ENCODE data around the gene MRPS35. TPM values are rescaled to one million over a fixed set of nuclear protein-coding genes. Genes with fewer than 3 reads are reported as not detected.
A peak's percentile ranks its signal among the peaks of the same experiment; 100 is the strongest.

MRPS35 gene
- polyA plus RNA-seq (ENCODE audit: insufficient read length): 79.3 TPM
- long read RNA-seq, donor 1, transcript MRPS35-201 (8 exons, 1,888 nt): major isoform, 42 of 43 reads
- long read RNA-seq, donor 1, partial matches to known transcripts: 0 of 43 reads
- long read RNA-seq, donor 1, other reads (novel, unspliced or antisense): 0 of 43 reads
- long read RNA-seq, donor 2, transcript MRPS35-201 (8 exons, 1,888 nt): major isoform, 37 of 39 reads
- long read RNA-seq, donor 2, partial matches to known transcripts: 0 of 39 reads
- long read RNA-seq, donor 2, other reads (novel, unspliced or antisense): 0 of 39 reads
- long read RNA-seq, donor 3, transcript MRPS35-201 (8 exons, 1,888 nt): major isoform, 29 of 29 reads
- long read RNA-seq, donor 3, partial matches to known transcripts: 0 of 29 reads
- long read RNA-seq, donor 3, other reads (novel, unspliced or antisense): 0 of 29 reads
- long read RNA-seq, donor 4, partial matches to known transcripts: 0 of 2 reads
- long read RNA-seq, donor 4, other reads (novel, unspliced or antisense): 0 of 2 reads
- long read RNA-seq, donor 5, transcript MRPS35-201 (8 exons, 1,888 nt): major isoform, 73 of 79 reads
- long read RNA-seq, donor 5, partial matches to known transcripts: 5 of 79 reads
- long read RNA-seq, donor 5, other reads (novel, unspliced or antisense): 0 of 79 reads
- long read RNA-seq, donor 6, transcript MRPS35-201 (8 exons, 1,888 nt): major isoform, 39 of 47 reads
- long read RNA-seq, donor 6, partial matches to known transcripts: 7 of 47 reads
- long read RNA-seq, donor 6, other reads (novel, unspliced or antisense): 0 of 47 reads
- long read RNA-seq, donor 7, transcript MRPS35-201 (8 exons, 1,888 nt): major isoform, 65 of 71 reads
- long read RNA-seq, donor 7, partial matches to known transcripts: 6 of 71 reads
- long read RNA-seq, donor 7, other reads (novel, unspliced or antisense): 0 of 71 reads
- long read RNA-seq, donor 8, transcript MRPS35-201 (8 exons, 1,888 nt): major isoform, 23 of 23 reads
- long read RNA-seq, donor 8, partial matches to known transcripts: 0 of 23 reads
- long read RNA-seq, donor 8, other reads (novel, unspliced or antisense): 0 of 23 reads

DNA sequence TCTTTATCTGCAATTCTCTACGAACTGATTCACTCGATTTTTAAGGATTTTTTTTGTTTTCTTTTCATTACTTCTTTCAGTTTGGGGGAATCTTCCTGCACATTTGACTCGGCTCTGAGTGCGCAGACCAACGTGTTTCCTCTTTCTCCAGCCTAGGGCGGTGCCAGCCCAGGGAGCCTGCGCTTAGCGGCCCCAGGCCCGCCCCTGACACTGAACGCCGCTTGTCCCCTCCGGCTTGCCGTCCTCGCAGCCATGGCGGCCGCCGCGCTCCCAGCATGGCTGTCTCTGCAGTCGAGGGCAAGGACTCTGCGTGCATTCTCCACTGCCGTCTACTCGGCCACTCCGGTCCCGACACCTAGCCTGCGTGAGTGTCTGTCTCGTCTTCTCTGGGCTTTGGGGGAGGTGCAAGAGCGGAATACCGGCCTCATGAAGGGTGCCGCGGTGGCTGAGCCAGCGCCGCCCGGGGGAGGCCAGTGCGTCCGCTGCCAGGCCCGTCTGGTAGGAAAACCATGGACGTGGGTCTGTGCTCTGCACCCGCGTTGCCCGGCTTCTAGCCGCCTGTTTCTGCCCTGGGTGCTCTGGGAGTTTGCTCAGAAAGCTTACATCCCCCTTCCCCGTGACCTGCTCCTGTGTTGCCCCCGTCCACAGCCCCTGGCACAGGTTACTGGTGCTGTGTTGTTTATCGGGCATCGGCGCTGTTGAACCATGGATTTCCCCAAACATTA lies at the start of gene MRPS35:
Gene MRPS35 (plus strand): TSS at position 241 of the 725 bp plus-strand sequence. CDS start 12 bp downstream, at position 253.
- peak; percentile 89 for DNase-seq

GRCh38 chr12:27665704-27666103 lies 44.9 kb upstream of the MRPS35 start:
- no peak for DNase-seq

DNA sequence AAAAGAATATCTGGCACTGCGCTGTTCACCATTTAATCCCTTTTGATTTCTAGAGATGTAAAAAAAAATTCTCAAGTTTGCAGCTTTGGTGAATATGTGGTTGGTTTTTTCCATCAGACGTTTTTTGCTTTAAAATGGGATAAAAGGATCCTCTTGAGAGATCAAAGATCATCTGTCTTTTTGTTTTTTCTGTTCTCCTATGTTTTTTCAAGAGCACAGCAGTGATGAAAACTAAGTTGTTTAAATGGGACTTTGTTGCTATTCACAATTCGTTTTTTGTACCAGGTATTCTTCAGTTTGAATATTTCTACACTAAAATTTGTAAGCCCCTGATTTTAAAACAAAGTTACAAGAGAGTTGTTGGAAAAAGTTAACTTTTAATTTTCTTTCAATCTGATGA lies 44.1 kb upstream of the MRPS35 start:
- no peak for DNase-seq

DNA sequence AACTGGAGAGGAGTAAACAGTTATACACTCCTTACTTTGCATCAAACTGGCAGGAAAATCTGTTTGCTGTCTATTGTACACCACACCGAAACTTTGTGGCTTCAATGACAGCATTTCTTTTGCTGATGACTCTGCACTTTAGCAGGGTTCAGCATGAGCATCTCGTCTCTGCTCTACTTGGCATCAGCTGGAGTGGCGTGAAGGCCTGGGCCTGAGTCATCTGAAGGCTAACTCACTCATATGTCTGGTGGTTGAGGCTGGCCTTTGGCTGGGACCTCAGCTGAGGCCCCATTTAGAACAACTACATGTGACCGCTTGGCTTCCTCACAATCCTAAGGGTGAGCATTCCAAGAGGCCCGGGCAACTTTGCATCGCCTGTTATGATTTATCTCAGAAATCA lies 43.1 kb upstream of the MRPS35 start:
- no peak for DNase-seq

- DNase-seq: peak; percentile 24
Observed at GRCh38 chr12:27672051-27672450, 38.6 kb upstream of the MRPS35 start.

- DNase-seq: no peak
Observed at GRCh38 chr12:27672643-27673042, 38.0 kb upstream of the MRPS35 start.

- DNase-seq: no peak
Observed at GRCh38 chr12:27673101-27673718, 37.4 kb upstream of the MRPS35 start.

GRCh38 chr12:27674989-27675388 lies 35.6 kb upstream of the MRPS35 start:
- no peak for DNase-seq

GRCh38 chr12:27680619-27681018 lies 30.0 kb upstream of the MRPS35 start:
- no peak for DNase-seq

- no peak for DNase-seq
Observed at GRCh38 chr12:27682534-27682933, 28.1 kb upstream of the MRPS35 start.

DNA sequence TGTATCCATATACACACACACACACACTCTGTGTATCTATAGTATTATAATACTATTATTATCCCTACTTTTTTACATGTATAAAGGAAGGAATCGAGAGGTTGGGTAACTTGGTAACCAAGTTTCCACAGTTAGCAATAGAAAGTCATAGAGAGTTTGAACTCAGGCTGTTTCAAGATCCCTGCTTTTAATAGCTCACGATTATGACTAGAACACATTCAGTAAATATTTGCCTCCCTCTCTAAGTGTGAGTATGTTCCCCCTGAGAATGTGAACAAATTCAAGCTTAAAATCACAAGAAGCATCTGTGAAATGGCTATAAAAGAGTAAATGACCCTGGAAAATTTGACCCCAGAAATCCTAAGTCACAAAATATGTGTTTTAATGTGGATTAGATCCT lies 25.4 kb upstream of the MRPS35 start:
- DNase-seq: no peak

DNA sequence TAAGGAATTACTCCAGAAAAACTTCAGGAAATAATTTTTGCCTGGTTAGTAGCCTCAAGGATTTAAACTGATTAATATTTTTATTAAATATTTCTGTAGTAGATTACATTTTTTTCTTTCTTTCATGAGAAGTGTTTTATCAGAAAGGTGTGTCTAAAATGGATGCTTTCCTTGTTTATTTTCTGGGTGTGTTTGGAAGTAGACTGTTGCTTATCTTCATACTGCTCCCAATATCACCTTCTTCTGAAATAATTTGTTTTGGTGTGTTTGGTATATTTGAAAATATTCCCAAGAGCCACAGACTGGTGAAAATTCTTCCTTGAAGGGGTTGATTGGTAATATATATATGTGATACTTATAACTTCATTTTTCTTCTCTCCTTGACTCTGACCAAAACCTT lies 24.5 kb upstream of the MRPS35 start:
- no peak for DNase-seq

- DNase-seq: no peak
Observed at GRCh38 chr12:27688671-27689070, 22.0 kb upstream of the MRPS35 start.

DNA sequence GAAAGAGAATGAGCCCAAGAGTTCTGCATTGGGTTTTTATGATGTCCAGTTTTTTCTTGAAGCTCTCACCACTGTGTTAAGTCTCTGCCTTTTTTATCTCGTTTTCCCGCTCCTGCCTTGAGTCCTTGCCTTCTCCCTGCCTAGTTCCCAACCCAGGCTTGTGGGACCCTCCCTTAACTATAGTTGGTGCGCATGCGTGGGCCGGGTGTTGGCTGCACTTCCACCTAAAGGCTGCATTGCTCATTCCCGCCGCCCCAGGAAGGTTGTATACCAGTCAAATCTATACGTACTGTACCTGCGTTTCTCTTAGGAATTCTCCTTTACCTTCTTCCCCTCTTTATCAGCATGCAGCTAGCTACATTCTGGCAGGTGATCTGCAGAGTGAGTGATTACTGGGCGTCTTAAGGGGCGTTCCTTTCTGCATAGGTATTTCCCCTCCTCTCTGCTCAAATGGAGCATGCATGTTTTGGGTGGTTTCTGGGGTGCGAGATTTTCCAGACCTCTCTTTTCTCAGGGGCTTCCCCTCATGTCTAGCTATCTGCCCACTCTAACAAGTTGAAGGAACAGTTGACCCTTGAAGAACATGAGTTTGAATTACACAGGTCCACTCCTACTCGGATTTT lies 21.0 kb upstream of the MRPS35 start:
- DNase-seq: no peak

- DNase-seq: no peak
Observed at GRCh38 chr12:27693403-27693802, 17.2 kb upstream of the MRPS35 start.

- no peak for DNase-seq
Observed at GRCh38 chr12:27695556-27696292, 14.9 kb upstream of the MRPS35 start.

DNA sequence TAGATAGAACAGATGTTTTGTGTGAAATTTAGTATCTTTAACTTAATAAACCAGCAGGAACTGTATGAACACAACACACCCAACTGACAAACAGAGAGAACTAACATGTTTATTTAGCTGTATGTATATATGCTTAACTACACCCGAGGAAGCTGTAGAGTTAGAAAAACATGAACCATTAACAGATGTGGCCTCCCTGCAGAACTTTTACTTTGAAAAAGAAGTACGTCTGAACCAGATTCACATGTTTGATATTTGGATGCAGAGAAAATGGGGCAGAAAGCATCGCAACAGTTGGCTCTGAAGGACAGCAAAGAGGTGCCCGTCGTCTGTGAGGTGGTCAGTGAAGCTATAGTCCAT lies 14.4 kb upstream of the MRPS35 start, which contains the start of gene REP15:
Gene REP15 (plus strand): TSS at position 155 of the 360 bp plus-strand sequence. CDS start 116 bp downstream, at position 271.
- DNase-seq: no peak

- no peak for DNase-seq
Observed at GRCh38 chr12:27696864-27697564, 13.6 kb upstream of the MRPS35 start.

GRCh38 chr12:27703720-27704452 lies 6.7 kb upstream of the MRPS35 start:
- peak; percentile 79 for DNase-seq
